K562 (cell line): Measurements from ENCODE around the gene HES6. TPM values are rescaled to one million over a fixed set of nuclear protein-coding genes. Genes with fewer than 3 reads are reported as not detected.
A peak's percentile ranks its signal among the peaks of the same experiment; 100 is the strongest.

Experiments used
- CBX8 ChIP-seq: fragments of 200-600 bp; sonication (generic); IDR thresholded peaks from 2 replicates; pipeline ENCODE4 v1.6.1; 2012; ENCODE audit warnings: borderline replicate concordance, mixed run types, low read depth, mild to moderate bottlenecking, moderate library complexity, mixed read lengths, low read length, control low read depth, inconsistent platforms; ENCODE audit not compliant: poor library complexity, severe bottlenecking; ENCODE audit errors: extremely low read depth
- CHAMP1 ChIP-seq: fragments of 450-650 bp; IDR thresholded peaks from 2 replicates; pipeline ENCODE4 v1.6.1; 2016; ENCODE audit warnings: mild to moderate bottlenecking
- DMBX1 ChIP-seq: fragments of 250-450 bp; sonication (Bioruptor Pico); IDR thresholded peaks from 2 replicates; pipeline ENCODE4 v1.8.0; 2022; ENCODE audit warnings: inconsistent platforms, mild to moderate bottlenecking, moderate library complexity, borderline replicate concordance
- RBBP5 ChIP-seq: fragments of 200-600 bp; sonication (generic); IDR thresholded peaks from 2 replicates; pipeline ENCODE4 v1.6.1; 2012; ENCODE audit warnings: borderline replicate concordance, mild to moderate bottlenecking, low read length, control low read depth, inconsistent platforms; ENCODE audit not compliant: insufficient read depth, poor library complexity, severe bottlenecking
- U2AF2 ChIP-seq: fragments of 200-400 bp; formaldehyde crosslinking; optimal IDR thresholded peaks from 2 replicates; pipeline ENCODE3; 2017; ENCODE audit warnings: low read depth, mild to moderate bottlenecking, low read length
- ZBTB33 ChIP-seq: sonication (generic); formaldehyde crosslinking; IDR thresholded peaks from 2 replicates; pipeline ENCODE4 v1.8.1; 2023; ENCODE audit warnings: mild to moderate bottlenecking, missing genetic modification reagents
- ZKSCAN8 ChIP-seq: fragments of 200-800 bp; sonication (Bioruptor generic); IDR thresholded peaks from 2 replicates; pipeline ENCODE4 v1.6.1; 2016; ENCODE audit warnings: missing genetic modification characterization, missing compliant biosample characterization
- ZNF217 ChIP-seq: sonication (generic); formaldehyde crosslinking; IDR thresholded peaks from 2 replicates; pipeline ENCODE4 v1.8.0; 2022; ENCODE audit warnings: mild to moderate bottlenecking, missing genetic modification reagents
- ZNF239 ChIP-seq: fragments of 250-450 bp; sonication (Bioruptor Pico); IDR thresholded peaks from 2 replicates; pipeline ENCODE4 v1.4.0; 2020; ENCODE audit warnings: mild to moderate bottlenecking
- ZNF280A ChIP-seq: fragments of 450-650 bp; IDR thresholded peaks from 2 replicates; pipeline ENCODE4 v1.6.1; 2018; ENCODE audit warnings: mild to moderate bottlenecking, low read depth; ENCODE audit not compliant: partially characterized antibody
- ZNF395 ChIP-seq: fragments of 200-800 bp; sonication (Bioruptor generic); IDR thresholded peaks from 2 replicates; pipeline ENCODE4 v1.6.1; 2017; ENCODE audit warnings: missing genetic modification characterization, missing compliant biosample characterization
- ZNF449 ChIP-seq: fragments of 250-450 bp; sonication (Bioruptor Pico); IDR thresholded peaks from 2 replicates; pipeline ENCODE4 v1.8.0; 2022; ENCODE audit warnings: moderate library complexity, mild to moderate bottlenecking, inconsistent platforms
- polyA plus RNA-seq, 8 experiments: library from polyadenylated mRNA; depleted of rRNA in 4 of 8; stranded (reverse) in 5 of 8; unstranded in 3 of 8; fragments of >200 nt; fragmentation: Nextera tagmentation in 2 of 8; fragmentation: Illumina TruSeq in 1 of 8; extraction: Ambion mirVana in 2 of 8; extraction: Trizol in 1 of 8; gene quantifications; 2 replicates each; pipeline versions ENCODE4 v1.2.1 to v1.2.3, GENCODE V29; 2011 to 2014; ENCODE audit warnings: inconsistent platforms in 1 of 8, missing spikeins in 1 of 8
- total RNA-seq, 7 experiments: library from RNA; depleted of rRNA in 6 of 7; stranded (reverse); fragments of >200 nt in 6 of 7; fragmentation: Illumina TruSeq in 2 of 7; extraction: Trizol in 2 of 7; gene quantifications; 2 replicates each; pipeline versions ENCODE4 v1.2.1 to v1.2.3, GENCODE V29; 2011 to 2021; ENCODE audit warnings: low replicate concordance in 1 of 7

HES6 gene
- total and polyA plus RNA-seq, 9 of the 15 experiments (the other 6 are each of a cell fraction or from before 2014, with no cell fraction given), result 6.2 to 133 (median 29.2) TPM

DNA sequence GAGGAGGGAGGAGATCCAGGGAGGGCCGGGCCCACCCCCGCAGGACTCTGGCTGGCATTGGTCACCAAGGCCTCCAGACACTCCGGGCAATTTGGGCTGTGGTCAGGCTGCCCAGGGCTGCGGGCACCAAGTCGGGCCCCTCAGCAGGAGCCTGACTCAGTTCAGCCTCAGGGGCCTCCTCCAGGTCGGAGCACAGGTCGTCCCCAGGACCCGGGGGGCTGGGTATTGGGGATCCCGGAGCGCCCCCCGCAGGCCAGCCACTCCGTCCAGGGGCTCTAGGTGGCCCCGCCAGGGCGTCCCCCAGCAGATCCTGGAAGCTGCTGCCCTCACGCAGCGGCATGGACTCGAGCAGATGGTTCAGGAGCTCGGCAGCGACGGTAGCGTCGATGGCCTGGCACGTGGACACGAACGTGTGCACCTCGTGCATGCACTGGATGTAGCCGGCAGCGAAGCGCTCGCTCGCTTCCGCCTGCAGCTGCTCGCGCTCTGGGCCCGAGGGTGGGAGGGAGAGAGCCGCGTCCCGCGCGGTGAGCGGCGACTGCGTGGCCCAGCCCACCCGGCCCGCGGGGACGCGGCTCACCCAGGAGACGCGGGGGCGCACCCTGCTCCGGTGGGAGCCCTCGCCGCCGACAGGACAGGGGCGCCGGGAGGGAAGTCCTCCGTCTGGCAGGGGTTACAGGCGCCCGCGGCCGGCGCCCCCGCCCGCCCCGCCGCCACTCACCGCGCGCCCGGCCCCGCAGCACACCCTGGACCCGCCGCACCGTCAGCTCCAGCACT is 884 bp downstream of the HES6 start (continued):
- no peak for TF ChIP-seq ZKSCAN8 (CRISPR knock-in tag)
- TF ChIP-seq ZBTB33 (CRISPR knock-in tag), result peak; percentile 78
- no peak for TF ChIP-seq U2AF2
- no peak for TF ChIP-seq CBX8
- no peak for TF ChIP-seq ZNF449 (CRISPR knock-in tag)
- no peak for TF ChIP-seq CHAMP1
- no peak for TF ChIP-seq ZNF395 (CRISPR knock-in tag)
- no peak for TF ChIP-seq RBBP5
- no peak for TF ChIP-seq ZNF280A
- peak; percentile 80; the same call in 1 of the 2 replicates for TF ChIP-seq ZNF217 (CRISPR knock-in tag)
- TF ChIP-seq DMBX1 (CRISPR knock-in tag), result no peak; the same call in 1 of the 2 replicates
- no peak for TF ChIP-seq ZNF239 (CRISPR knock-in tag)
